ENCODE measurements around the gene MAB21L4.

DNA sequence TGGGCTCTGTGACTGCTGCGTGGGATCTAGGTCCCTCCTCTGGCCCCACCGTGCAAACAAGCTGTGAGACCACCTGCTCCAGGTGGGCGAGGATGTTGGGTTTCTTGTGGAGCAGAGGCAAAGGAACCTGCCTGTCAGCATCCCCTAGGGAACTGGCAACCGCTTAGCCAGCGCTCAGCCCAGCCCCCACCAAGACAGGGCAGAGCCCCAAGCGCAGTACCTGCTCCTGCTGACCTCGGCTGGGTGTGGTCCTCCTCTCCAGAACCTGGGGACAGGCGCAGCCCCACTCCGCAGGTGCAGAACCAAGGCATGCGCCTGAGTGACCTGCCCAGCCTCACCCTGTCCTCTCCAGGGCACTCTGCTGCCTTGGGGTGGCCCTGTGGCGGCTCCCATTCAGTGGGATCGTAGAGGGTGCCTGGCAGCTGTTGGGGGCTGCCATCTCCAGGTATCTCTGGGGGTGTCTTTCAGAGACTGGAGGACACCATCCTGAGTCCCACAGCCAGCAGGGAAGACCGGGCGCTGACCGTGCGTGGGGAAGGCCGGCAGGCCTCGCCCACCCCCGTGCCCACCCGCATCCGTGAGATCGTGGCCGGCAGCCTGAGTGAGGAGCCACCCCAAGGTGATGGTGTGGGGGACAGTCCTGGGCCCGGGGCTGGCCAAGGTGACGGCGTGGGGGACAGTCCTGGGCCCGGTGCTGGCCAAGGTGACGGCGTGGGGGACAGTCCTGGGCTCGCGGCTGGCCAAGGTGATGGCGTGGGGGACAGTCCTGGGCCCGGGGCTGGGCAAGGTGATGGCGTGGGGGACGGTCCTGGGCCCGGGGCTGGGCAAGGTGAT lies 22.5 kb upstream of the MAB21L4 start:
- TF ChIP-seq CTCF (IDR thresholded peaks at IDR 0.05; ENCODE audit: low read depth, low read length) (no peak), POLR2A (IDR thresholded peaks at IDR 0.05; ENCODE audit: extremely low read depth, insufficient read length) (no peak), MAX (IDR thresholded peaks at IDR 0.05; ENCODE audit: low read depth, low read length) (no peak)
